HepG2 (cell line): Measurements from ENCODE around the gene COG1. TPM values are rescaled to one million over a fixed set of nuclear protein-coding genes. Genes with fewer than 3 reads are reported as not detected.

ENCODE experiments used
- BCL6 ChIP-seq: IDR thresholded peaks from 2 replicates; pipeline ENCODE4 v1.6.1; 2016; ENCODE audit warnings: missing genetic modification reagents, missing compliant biosample characterization
- BHLHE40 ChIP-seq: IDR thresholded peaks from 2 replicates; pipeline ENCODE4 v1.6.1; 2011; ENCODE audit warnings: low read length, improper control_type of control experiment
- BORCS8-MEF2B ChIP-seq: sonication (generic); formaldehyde crosslinking; IDR thresholded peaks from 2 replicates; pipeline ENCODE4 v1.8.0; 2022; ENCODE audit warnings: mild to moderate bottlenecking, missing genetic modification reagents
- ESRRA ChIP-seq: sonication (generic); formaldehyde crosslinking; IDR thresholded peaks from 2 replicates; pipeline ENCODE4 v1.5.1; 2020; ENCODE audit warnings: mild to moderate bottlenecking, low read depth, missing genetic modification reagents
- FOSL2 ChIP-seq: sonication (generic); formaldehyde crosslinking; IDR thresholded peaks from 2 replicates; pipeline ENCODE4 v1.4.0; 2020; ENCODE audit warnings: missing genetic modification reagents
- JUN ChIP-seq: sonication (generic); formaldehyde crosslinking; IDR thresholded peaks from 2 replicates; pipeline ENCODE4 v1.4.0; 2020; ENCODE audit warnings: mild to moderate bottlenecking, missing genetic modification reagents
- PAWR ChIP-seq: sonication (generic); formaldehyde crosslinking; IDR thresholded peaks from 2 replicates; pipeline ENCODE4 v1.4.0; 2020; ENCODE audit warnings: missing genetic modification reagents, mild to moderate bottlenecking, borderline replicate concordance
- POGZ ChIP-seq: sonication (generic); formaldehyde crosslinking; IDR thresholded peaks from 2 replicates; pipeline ENCODE4 v1.4.0; 2020; ENCODE audit warnings: mild to moderate bottlenecking, missing genetic modification reagents
- SMAD9 ChIP-seq: sonication (generic); formaldehyde crosslinking; IDR thresholded peaks from 2 replicates; pipeline ENCODE4 v1.5.1; 2020; ENCODE audit warnings: mild to moderate bottlenecking, missing genetic modification reagents
- TOPORS ChIP-seq: sonication (generic); formaldehyde crosslinking; IDR thresholded peaks from 2 replicates; pipeline ENCODE4 v1.8.0; 2023; ENCODE audit warnings: mild to moderate bottlenecking, missing genetic modification reagents
- YY1 ChIP-seq: IDR thresholded peaks from 2 replicates; pipeline ENCODE4 v1.6.1; 2011; ENCODE audit warnings: low read length, low read depth, moderate library complexity, mild to moderate bottlenecking; ENCODE audit not compliant: insufficient read depth, insufficient replicate concordance
- ZFP90 ChIP-seq: sonication (generic); formaldehyde crosslinking; IDR thresholded peaks from 2 replicates; pipeline ENCODE4 v1.8.0; 2022; ENCODE audit warnings: missing genetic modification reagents, mild to moderate bottlenecking, inconsistent platforms, borderline replicate concordance
- ZNF264 ChIP-seq: sonication (generic); formaldehyde crosslinking; IDR thresholded peaks from 2 replicates; pipeline ENCODE4 v1.4.0; 2020; ENCODE audit warnings: missing genetic modification reagents
- ZNF317 ChIP-seq: sonication (generic); formaldehyde crosslinking; IDR thresholded peaks from 2 replicates; pipeline ENCODE4 v1.5.0; 2020; ENCODE audit warnings: mild to moderate bottlenecking, missing genetic modification reagents
- ZNF34 ChIP-seq: sonication (generic); formaldehyde crosslinking; IDR thresholded peaks from 2 replicates; pipeline ENCODE4 v1.4.0; 2020; ENCODE audit warnings: mild to moderate bottlenecking, missing genetic modification reagents, borderline replicate concordance
- ZNF546 ChIP-seq: sonication (generic); formaldehyde crosslinking; conservative IDR thresholded peaks from 2 replicates; pipeline ENCODE4 v1.8.1; 2023; ENCODE audit warnings: mild to moderate bottlenecking, missing genetic modification reagents
- polyA plus RNA-seq, 8 experiments: library from polyadenylated mRNA; depleted of rRNA in 3 of 8; stranded (reverse) in 7 of 8; unstranded in 1 of 8; fragments of >200 nt; fragmentation: Illumina TruSeq in 4 of 8; extraction: Trizol in 4 of 8; gene quantifications; 2 replicates each; pipeline versions ENCODE4 v1.2.1 to v1.2.3, GENCODE V29; 2011 to 2016; ENCODE audit warnings: low read depth in 4 of 8, missing spikeins in 1 of 8, mixed read lengths in 1 of 8; ENCODE audit not compliant: insufficient read depth in 1 of 8
- total RNA-seq, 5 experiments: library from RNA; depleted of rRNA; stranded (reverse); fragments of >200 nt; fragmentation: Illumina TruSeq; extraction: Trizol; gene quantifications; 2 replicates each; pipeline ENCODE4 v1.2.3, GENCODE V29; 2016; ENCODE audit warnings: low read depth in 1 of 5
- TF ChIP-seq, protein P1 (sequence below): sonication (generic); formaldehyde crosslinking; IDR thresholded peaks from 2 replicates; pipeline ENCODE4 v1.8.1; 2022; ENCODE audit warnings: mild to moderate bottlenecking, missing genetic modification reagents
- TF ChIP-seq, protein P2 (sequence below): sonication (generic); formaldehyde crosslinking; IDR thresholded peaks from 2 replicates; pipeline ENCODE4 v1.4.0; 2020; ENCODE audit warnings: missing genetic modification reagents
- TF ChIP-seq, protein P3 (sequence below): sonication (generic); formaldehyde crosslinking; IDR thresholded peaks from 2 replicates; pipeline ENCODE4 v1.4.0; 2020; ENCODE audit warnings: mild to moderate bottlenecking, missing genetic modification reagents
- TF ChIP-seq, protein P4 (sequence below): sonication (generic); formaldehyde crosslinking; IDR thresholded peaks from 2 replicates; pipeline ENCODE4 v1.5.0; 2020; ENCODE audit warnings: mild to moderate bottlenecking, missing genetic modification reagents

The COG1 gene
- total and polyA plus RNA-seq, 2 of the 13 experiments (the other 11 are each of a cell fraction or from before 2014, with no cell fraction given): 36.6 to 39.7 TPM

DNA sequence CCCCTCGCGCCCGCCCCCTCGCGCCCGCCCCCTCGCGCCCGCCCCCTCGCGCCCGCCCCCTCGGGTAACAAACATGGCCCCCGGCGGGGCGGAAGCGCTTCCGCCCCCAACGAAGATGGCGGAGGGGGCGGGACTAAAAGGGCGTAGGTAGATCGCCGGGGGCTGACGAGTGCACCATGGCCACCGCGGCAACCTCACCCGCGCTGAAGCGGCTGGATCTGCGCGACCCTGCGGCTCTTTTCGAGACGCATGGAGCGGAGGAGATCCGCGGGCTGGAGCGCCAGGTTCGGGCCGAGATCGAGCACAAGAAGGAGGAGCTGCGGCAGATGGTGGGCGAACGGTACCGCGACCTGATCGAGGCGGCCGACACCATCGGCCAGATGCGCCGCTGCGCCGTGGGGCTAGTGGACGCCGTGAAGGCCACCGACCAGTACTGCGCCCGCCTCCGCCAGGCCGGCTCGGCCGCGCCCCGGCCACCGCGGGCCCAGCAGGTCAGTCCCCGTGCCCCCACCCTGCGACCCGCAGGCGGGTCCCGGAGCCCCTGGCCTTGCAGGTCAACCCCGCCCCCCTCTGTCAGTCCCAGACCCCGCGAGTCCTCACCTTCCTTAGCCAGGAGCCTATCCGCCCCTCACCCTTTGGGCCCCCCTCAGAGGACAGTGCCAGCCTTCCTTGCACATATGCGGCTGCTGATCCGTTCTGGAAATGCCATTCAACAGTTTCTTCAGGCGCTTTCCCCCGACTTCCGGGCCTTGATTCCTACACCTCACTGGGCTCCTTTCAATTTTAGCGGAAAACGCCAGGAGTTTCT is at the start of gene COG1 (continued):
- TF ChIP-seq YY1 (peak; percentile 99), FOSL2 (CRISPR knock-in tag) (peak; percentile 42), TOPORS (CRISPR knock-in tag) (0 out of 2 replicates have a peak, but pooled peaks have one; percentile 53), JUN (CRISPR knock-in tag) (0 out of 2 replicates have a peak, but pooled peaks have one; percentile 28), BHLHE40 (no peak), ZNF317 (CRISPR knock-in tag) (peak; percentile 75), ZNF546 (no peak), ZNF34 (CRISPR knock-in tag) (no peak; the same call in 1 of the 2 replicates), ZFP90 (CRISPR knock-in tag) (peak; percentile 36; the same call in 1 of the 2 replicates), ESRRA (CRISPR knock-in tag) (peak; percentile 66), PAWR (CRISPR knock-in tag) (no peak), BCL6 (CRISPR knock-in tag) (0 out of 2 replicates have a peak, but pooled peaks have one; percentile 17), POGZ (CRISPR knock-in tag) (peak; percentile 60; the same call in 1 of the 2 replicates), SMAD9 (CRISPR knock-in tag) (no peak), ZNF264 (no peak), BORCS8-MEF2B (CRISPR knock-in tag) (no peak; the same call in 1 of the 2 replicates)
- TF ChIP-seq, protein P1, sequence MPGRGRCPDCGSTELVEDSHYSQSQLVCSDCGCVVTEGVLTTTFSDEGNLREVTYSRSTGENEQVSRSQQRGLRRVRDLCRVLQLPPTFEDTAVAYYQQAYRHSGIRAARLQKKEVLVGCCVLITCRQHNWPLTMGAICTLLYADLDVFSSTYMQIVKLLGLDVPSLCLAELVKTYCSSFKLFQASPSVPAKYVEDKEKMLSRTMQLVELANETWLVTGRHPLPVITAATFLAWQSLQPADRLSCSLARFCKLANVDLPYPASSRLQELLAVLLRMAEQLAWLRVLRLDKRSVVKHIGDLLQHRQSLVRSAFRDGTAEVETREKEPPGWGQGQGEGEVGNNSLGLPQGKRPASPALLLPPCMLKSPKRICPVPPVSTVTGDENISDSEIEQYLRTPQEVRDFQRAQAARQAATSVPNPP (CRISPR knock-in tag): no peak
- TF ChIP-seq, protein P2, sequence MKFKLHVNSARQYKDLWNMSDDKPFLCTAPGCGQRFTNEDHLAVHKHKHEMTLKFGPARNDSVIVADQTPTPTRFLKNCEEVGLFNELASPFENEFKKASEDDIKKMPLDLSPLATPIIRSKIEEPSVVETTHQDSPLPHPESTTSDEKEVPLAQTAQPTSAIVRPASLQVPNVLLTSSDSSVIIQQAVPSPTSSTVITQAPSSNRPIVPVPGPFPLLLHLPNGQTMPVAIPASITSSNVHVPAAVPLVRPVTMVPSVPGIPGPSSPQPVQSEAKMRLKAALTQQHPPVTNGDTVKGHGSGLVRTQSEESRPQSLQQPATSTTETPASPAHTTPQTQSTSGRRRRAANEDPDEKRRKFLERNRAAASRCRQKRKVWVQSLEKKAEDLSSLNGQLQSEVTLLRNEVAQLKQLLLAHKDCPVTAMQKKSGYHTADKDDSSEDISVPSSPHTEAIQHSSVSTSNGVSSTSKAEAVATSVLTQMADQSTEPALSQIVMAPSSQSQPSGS: peak; percentile 66
- TF ChIP-seq, protein P3, sequence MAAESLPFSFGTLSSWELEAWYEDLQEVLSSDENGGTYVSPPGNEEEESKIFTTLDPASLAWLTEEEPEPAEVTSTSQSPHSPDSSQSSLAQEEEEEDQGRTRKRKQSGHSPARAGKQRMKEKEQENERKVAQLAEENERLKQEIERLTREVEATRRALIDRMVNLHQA (CRISPR knock-in tag): no peak
- TF ChIP-seq, protein P4, sequence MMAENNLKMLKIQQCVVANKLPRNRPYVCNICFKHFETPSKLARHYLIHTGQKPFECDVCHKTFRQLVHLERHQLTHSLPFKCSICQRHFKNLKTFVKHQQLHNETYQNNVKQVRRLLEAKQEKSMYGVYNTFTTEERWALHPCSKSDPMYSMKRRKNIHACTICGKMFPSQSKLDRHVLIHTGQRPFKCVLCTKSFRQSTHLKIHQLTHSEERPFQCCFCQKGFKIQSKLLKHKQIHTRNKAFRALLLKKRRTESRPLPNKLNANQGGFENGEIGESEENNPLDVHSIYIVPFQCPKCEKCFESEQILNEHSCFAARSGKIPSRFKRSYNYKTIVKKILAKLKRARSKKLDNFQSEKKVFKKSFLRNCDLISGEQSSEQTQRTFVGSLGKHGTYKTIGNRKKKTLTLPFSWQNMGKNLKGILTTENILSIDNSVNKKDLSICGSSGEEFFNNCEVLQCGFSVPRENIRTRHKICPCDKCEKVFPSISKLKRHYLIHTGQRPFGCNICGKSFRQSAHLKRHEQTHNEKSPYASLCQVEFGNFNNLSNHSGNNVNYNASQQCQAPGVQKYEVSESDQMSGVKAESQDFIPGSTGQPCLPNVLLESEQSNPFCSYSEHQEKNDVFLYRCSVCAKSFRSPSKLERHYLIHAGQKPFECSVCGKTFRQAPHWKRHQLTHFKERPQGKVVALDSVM (CRISPR knock-in tag): 0 out of 2 replicates have a peak, but pooled peaks have one; percentile 36
